GM12878 (cell line): ENCODE results near the gene CNDP1. TPM values are rescaled to one million over a fixed set of nuclear protein-coding genes. Genes with fewer than 3 reads are reported as not detected.

Experiments
- ATAC-seq: fragments of 200-7000 bp; cut with Tn5 transposase; 3 replicates; pipeline ENCODE4 v1.9.1; 2020; ENCODE audit warnings: mild to moderate bottlenecking, moderate library complexity
- BruUV-seq: library from RNA; stranded (reverse); fragments of 400-500 nt; replicated peaks from 2 replicates; lab custom pipeline; 2021; lab: Mats Ljungman, UMichigan
- CTCF ChIA-PET: fragments of 300-600 bp; sonication (Branson Sonifier 250); formaldehyde crosslinking; extraction: SDS; loops from one replicate; lab custom pipeline; 2021; ENCODE audit warnings: inconsistent platforms; lab: Yijun Ruan, JAX
- POLR2A ChIA-PET: fragments of 350-600 bp; formaldehyde crosslinking; extraction: SDS; loops from one replicate; lab custom pipeline; 2021; ENCODE audit warnings: inconsistent platforms; lab: Charles Lee
- RAD21 ChIA-PET: fragments of 300-600 bp; sonication (Branson Sonifier 250); formaldehyde crosslinking; loops from one replicate; lab custom pipeline; 2023; ENCODE audit warnings: antibody characterized with exemption; ENCODE audit not compliant: unreplicated experiment; lab: Charles Lee
- SMC1A ChIA-PET: fragments of 300-600 bp; sonication (Branson Sonifier 250); formaldehyde crosslinking; loops from one replicate; lab custom pipeline; 2023; ENCODE audit not compliant: unreplicated experiment, uncharacterized antibody; lab: Charles Lee
- DNase-seq: peaks from one replicate; pipeline ENCODE4 v3.0.0-alpha.2; 2011; ENCODE audit warnings: low read depth, low spot score
- FAIRE-seq: peaks from 3 replicates; lab custom pipeline; 2011; peaks lifted over from hg19 to GRCh38; lab: Jason Lieb, UNC
- H2AFZ ChIP-seq: 2 replicates; pipeline ENCODE4 v1.6.0; 2011; ENCODE audit warnings: low read depth, low read length, control low read depth; ENCODE audit not compliant: control insufficient read depth
- H3K27ac ChIP-seq: 2 replicates; pipeline ENCODE4 v1.5.1; 2011; ENCODE audit warnings: control low read depth; ENCODE audit not compliant: control insufficient read depth, insufficient read depth
- H3K27me3 ChIP-seq, 2 experiments: replicated peaks in 1 of 2; 2 replicates each; pipeline versions ENCODE4 v1.6.0 to v1.6.1; 2011; ENCODE audit warnings: low read length in 1 of 2; ENCODE audit not compliant: control insufficient read depth in 2 of 2, insufficient read depth in 2 of 2
- H3K36me3 ChIP-seq, 2 experiments: 2 replicates each; pipeline ENCODE4 v1.5.1; 2011; ENCODE audit warnings: low read length in 1 of 2; ENCODE audit not compliant: control insufficient read depth in 2 of 2, insufficient read depth in 2 of 2
- H3K4me1 ChIP-seq: 2 replicates; pipeline ENCODE4 v1.6.1; 2011; ENCODE audit warnings: mild to moderate bottlenecking, low read length, moderate library complexity, mixed read lengths; ENCODE audit not compliant: control insufficient read depth, insufficient read depth
- H3K4me2 ChIP-seq: 2 replicates; pipeline ENCODE4 v1.6.0; 2011; ENCODE audit warnings: control low read depth; ENCODE audit not compliant: control insufficient read depth, insufficient read depth
- H3K4me3 ChIP-seq: fragments of 200-600 bp; sonication (generic); 2 replicates; pipeline ENCODE4 v1.5.1; 2016
- H3K79me2 ChIP-seq: 2 replicates; pipeline ENCODE4 v1.6.0; 2011; ENCODE audit warnings: low read length; ENCODE audit not compliant: control insufficient read depth, insufficient read depth
- H3K9ac ChIP-seq: 2 replicates; pipeline ENCODE4 v1.8.0; 2011; ENCODE audit warnings: low read length, control low read depth, mixed read lengths; ENCODE audit not compliant: control insufficient read depth, insufficient read depth
- H3K9me3 ChIP-seq: replicated peaks from 3 replicates; pipeline ENCODE4 v1.5.1; 2011; ENCODE audit warnings: mild to moderate bottlenecking, low read length; ENCODE audit not compliant: control insufficient read depth, insufficient read depth
- H4K20me1 ChIP-seq: 2 replicates; pipeline ENCODE4 v1.6.0; 2011; ENCODE audit not compliant: control insufficient read depth, insufficient read depth
- BCL3 ChIP-seq: IDR thresholded peaks from 2 replicates; pipeline ENCODE4 v1.6.1; 2011; ENCODE audit warnings: borderline replicate concordance, low read depth, mild to moderate bottlenecking, moderate library complexity, low read length; ENCODE audit not compliant: insufficient read depth, poor library complexity, severe bottlenecking
- EP300 ChIP-seq, 2 experiments: fragments of 150-350 bp in 1 of 2; IDR thresholded peaks; 2 replicates each; pipeline ENCODE4 v1.6.1; 2011 to 2012; ENCODE audit warnings: low read depth in 2 of 2, low read length in 2 of 2, borderline replicate concordance in 1 of 2, improper control_type of control experiment in 1 of 2, inconsistent platforms in 1 of 2; ENCODE audit not compliant: control insufficient read depth in 1 of 2
- FOS ChIP-seq: IDR thresholded peaks from 3 replicates; pipeline ENCODE4 v1.6.1; 2011; ENCODE audit warnings: borderline replicate concordance; ENCODE audit not compliant: insufficient read length; ENCODE audit errors: extremely low read depth
- GATAD2B ChIP-seq: fragments of 450-650 bp; conservative IDR thresholded peaks from 2 replicates; pipeline ENCODE4 v1.6.1; 2017; ENCODE audit warnings: low read depth, mild to moderate bottlenecking, moderate library complexity
- JUNB ChIP-seq: IDR thresholded peaks from 2 replicates; pipeline ENCODE4 v1.6.1; 2016; ENCODE audit warnings: antibody characterized with exemption, mild to moderate bottlenecking
- SIN3A ChIP-seq: IDR thresholded peaks from 2 replicates; pipeline ENCODE4 v1.6.1; 2012; ENCODE audit warnings: low read depth, low read length, improper control_type of control experiment
- TARDBP ChIP-seq: IDR thresholded peaks from 2 replicates; pipeline ENCODE4 v1.6.1; 2016; ENCODE audit warnings: borderline replicate concordance
- YY1 ChIP-seq: IDR thresholded peaks from 2 replicates; pipeline ENCODE4 v1.6.1; 2011; ENCODE audit warnings: low read depth, mild to moderate bottlenecking, low read length
- ZNF622 ChIP-seq: fragments of 450-650 bp; IDR thresholded peaks from 2 replicates; pipeline ENCODE4 v1.6.1; 2017; ENCODE audit warnings: mild to moderate bottlenecking, inconsistent platforms
- WGBS: methylation state at CpG from one replicate; pipeline ENCODE4 v1.1.6; 2016; ENCODE audit warnings: low lambda C conversion rate; ENCODE audit not compliant: insufficient replicate concordance, insufficient coverage; ENCODE audit errors: missing lambda C conversion rate; 5-methylcytosine and 5-hydroxymethylcytosine counted together
- in situ Hi-C: fragments of 300-500 bp; cut with MboI; formaldehyde crosslinking; loops from 9 replicates; pipeline ENCODE4 v1.14.3; 2018; ENCODE audit warnings: mixed read lengths
- intact Hi-C: fragments of 100-400 bp; cut with micrococcal nuclease; formaldehyde crosslinking; loops from one replicate; pipeline ENCODE4 v1.14.2; 2022; ENCODE audit not compliant: unreplicated experiment
- polyA plus RNA-seq, 11 experiments: library from polyadenylated mRNA; depleted of rRNA in 4 of 11; unstranded in 6 of 11; stranded (reverse) in 5 of 11; fragments of >200 nt; fragmentation: Nextera tagmentation in 4 of 11; fragmentation: Illumina TruSeq in 1 of 11; extraction: Ambion mirVana in 4 of 11; extraction: Trizol in 1 of 11; gene quantifications; 1 replicate in 1 of 11; 2 replicates in 10 of 11; pipeline versions ENCODE4 v1.2.1 to v1.2.3, GENCODE V29; 2011 to 2016; ENCODE audit warnings: inconsistent platforms in 2 of 11, missing spikeins in 2 of 11, low read depth in 1 of 11
- total RNA-seq, 4 experiments: library from RNA; depleted of rRNA in 3 of 4; stranded (reverse); fragments of >200 nt in 3 of 4; fragmentation: Illumina TruSeq in 1 of 4; extraction: Trizol in 1 of 4; gene quantifications; 2 replicates each; pipeline versions ENCODE4 v1.2.1 to v1.2.3, GENCODE V29; 2013 to 2021

Gene CNDP1
- total and polyA plus RNA-seq, 10 of the 15 experiments (the other 5 are each of a cell fraction or from before 2014, with no cell fraction given) = 0.04 to 0.05 TPM; not detected in 8

- FAIRE-seq = no peak
- DNase-seq = no peak
- no peak overlapping the region for H3K4me2 ChIP-seq
- no peak for ATAC-seq
- H2AFZ ChIP-seq = no peak overlapping the region
- WGBS = 93% methylated on average over 9 of the region's 9 CpGs
- H3K9me3 ChIP-seq = no peaks in the 10 kb centered on the region
- ChIA-PET POLR2A (no interaction called here), CTCF (no interaction called here), SMC1A (interaction anchor here (0.6 to 1.0 kb wide), 2 partner anchors 271 to 318 kb away, joined by 3 to 4 read pairs; no protein-coding TSS in a partner anchor), RAD21 (no interaction called here)
- no TSS peak for BruUV-seq
- no peak overlapping the region for H3K9ac ChIP-seq
- H3K36me3 ChIP-seq = peaks cover 3 to 6% of the 10 kb centered on the region in 2 experiments; a peak in 2 of 4 replicates
- no peak overlapping the region for H3K27ac ChIP-seq
- intact Hi-C loops (no loop called here), in situ Hi-C loops (no loop called here)
- H3K79me2 ChIP-seq = no peaks in the 10 kb centered on the region
- no peaks in the 10 kb centered on the region for H3K27me3 ChIP-seq
- peaks cover 4% of the 10 kb centered on the region; the same call in 1 of the 2 replicates for H3K4me1 ChIP-seq
- no peak overlapping the region for H3K4me3 ChIP-seq
- H4K20me1 ChIP-seq = no peaks in the 10 kb centered on the region
- TF ChIP-seq SIN3A (no peak), FOS (no peak), EP300 (IDR thresholded peaks at IDR 0.05; ENCODE audit: borderline replicate concordance in 1 of 2, control insufficient read depth in 1 of 2, low read depth in 2 of 2, low read length in 2 of 2) (no peak)
These were observed 8.6 kb upstream of the CNDP1 start for GRCh38 chr18:74525741-74526140.

GRCh38 chr18:74526488-74526887, 7.8 kb upstream of the CNDP1 start:
- Histone ChIP-seq H3K9me3 (no peaks in the 10 kb centered on the region), H3K27me3 (no peaks in the 10 kb centered on the region), H3K4me1 (peaks cover 4% of the 10 kb centered on the region; the same call in 1 of the 2 replicates), H4K20me1 (no peaks in the 10 kb centered on the region), H3K27ac (no peak overlapping the region), H3K4me2 (no peak overlapping the region), H2AFZ (no peak overlapping the region), H3K79me2 (no peaks in the 10 kb centered on the region), H3K4me3 (no peak overlapping the region), H3K36me3 (peaks cover under 1 to 3% of the 10 kb centered on the region in 2 experiments; a peak in 2 of 4 replicates), H3K9ac (no peak overlapping the region)
- ChIA-PET CTCF (no interaction called here), SMC1A (no interaction called here), RAD21 (no interaction called here), POLR2A (no interaction called here)
- 79% methylated on average over 2 of the region's 2 CpGs for WGBS
- BruUV-seq = no TSS peak
- in situ Hi-C loops = no loop called here
- intact Hi-C loops = no loop called here
- no peak for DNase-seq
- no peak for TF ChIP-seq JUNB
- TF ChIP-seq YY1 = no peak
- TF ChIP-seq EP300 (IDR thresholded peaks at IDR 0.05; ENCODE audit: borderline replicate concordance in 1 of 2, control insufficient read depth in 1 of 2, low read depth in 2 of 2, low read length in 2 of 2) = no peak
- no peak for TF ChIP-seq ZNF622
- no peak for TF ChIP-seq GATAD2B
- no peak for TF ChIP-seq BCL3
- no peak for TF ChIP-seq TARDBP
- FAIRE-seq = no peak
- no peak for ATAC-seq
